K562 (cell line): ENCODE measurements around the gene COG4. TPM values are rescaled to one million over a fixed set of nuclear protein-coding genes. Genes with fewer than 3 reads are reported as not detected.

ENCODE experiments used
- ARID1B ChIP-seq: fragments of 450-650 bp; IDR thresholded peaks from 2 replicates; pipeline ENCODE4 v1.6.1; 2016; ENCODE audit warnings: antibody characterized with exemption, mild to moderate bottlenecking, inconsistent platforms
- ASH1L ChIP-seq: fragments of 450-650 bp; IDR thresholded peaks from 2 replicates; pipeline ENCODE4 v1.6.1; 2018; ENCODE audit warnings: borderline replicate concordance, mild to moderate bottlenecking, low read depth; ENCODE audit not compliant: partially characterized antibody
- CBX2 ChIP-seq: fragments of 200-600 bp; sonication (generic); IDR thresholded peaks from one replicate; pipeline ENCODE4 v1.6.1; 2012; ENCODE audit warnings: mild to moderate bottlenecking, low read length, inconsistent platforms; ENCODE audit not compliant: insufficient read depth, poor library complexity, severe bottlenecking
- FOS ChIP-seq: IDR thresholded peaks from 3 replicates; pipeline ENCODE4 v1.6.1; 2011; ENCODE audit not compliant: insufficient read length; ENCODE audit errors: extremely low read depth
- GABPB2 ChIP-seq: fragments of 250-450 bp; sonication (Bioruptor Pico); conservative IDR thresholded peaks from 2 replicates; pipeline ENCODE4 v1.5.1; 2021; ENCODE audit warnings: mild to moderate bottlenecking
- HNRNPH1 ChIP-seq: fragments of 200-400 bp; formaldehyde crosslinking; optimal IDR thresholded peaks from 2 replicates; pipeline ENCODE3; 2017; ENCODE audit warnings: low read depth, mild to moderate bottlenecking, low read length, moderate library complexity
- KDM5B ChIP-seq: fragments of 200-600 bp; sonication (generic); IDR thresholded peaks from 2 replicates; pipeline ENCODE4 v1.6.1; 2012; ENCODE audit warnings: low read depth, mild to moderate bottlenecking, moderate library complexity, low read length, control low read depth, inconsistent platforms; ENCODE audit not compliant: insufficient replicate concordance
- L3MBTL2 ChIP-seq: fragments of 450-650 bp; IDR thresholded peaks from 2 replicates; pipeline ENCODE4 v1.6.1; 2016; ENCODE audit warnings: mild to moderate bottlenecking, moderate library complexity
- MBD2 ChIP-seq: sonication (generic); IDR thresholded peaks from 2 replicates; pipeline ENCODE4 v1.6.1; 2016; ENCODE audit warnings: low read depth, borderline replicate concordance
- RBFOX2 ChIP-seq: fragments of 200-400 bp; formaldehyde crosslinking; IDR thresholded peaks from 2 replicates; pipeline ENCODE4 v1.6.1; 2017; ENCODE audit warnings: low read depth, mild to moderate bottlenecking, low read length, moderate library complexity
- SETDB1 ChIP-seq: IDR thresholded peaks from one replicate; pipeline ENCODE4 v1.6.1; 2012; ENCODE audit warnings: low read length, control low read depth, inconsistent platforms
- SMARCA5 ChIP-seq: fragments of 450-650 bp; IDR thresholded peaks from 2 replicates; pipeline ENCODE4 v1.6.1; 2016
- STAT5A ChIP-seq: IDR thresholded peaks from 2 replicates; pipeline ENCODE4 v1.6.1; 2012; ENCODE audit warnings: low read length, inconsistent platforms, borderline replicate concordance
- ZNF253 ChIP-seq: fragments of 250-450 bp; sonication (Bioruptor Pico); conservative IDR thresholded peaks from 2 replicates; pipeline ENCODE4 v1.6.1; 2021; ENCODE audit warnings: mild to moderate bottlenecking
- ZNF347 ChIP-seq: fragments of 450-650 bp; formaldehyde crosslinking; IDR thresholded peaks from 2 replicates; pipeline ENCODE4 v1.4.0; 2020; ENCODE audit warnings: low read depth, mild to moderate bottlenecking, moderate library complexity
- ZNF696 ChIP-seq: fragments of 250-450 bp; sonication (Bioruptor Pico); conservative IDR thresholded peaks from 2 replicates; pipeline ENCODE4 v1.4.0; 2020; ENCODE audit warnings: mild to moderate bottlenecking, moderate library complexity
- ZNF75A ChIP-seq: fragments of 450-650 bp; formaldehyde crosslinking; IDR thresholded peaks from 2 replicates; pipeline ENCODE4 v1.4.0; 2020; ENCODE audit warnings: mild to moderate bottlenecking
- ZSCAN29 ChIP-seq: fragments of 450-650 bp; IDR thresholded peaks from 2 replicates; pipeline ENCODE4 v1.6.1; 2017
- polyA plus RNA-seq, 8 experiments: library from polyadenylated mRNA; depleted of rRNA in 4 of 8; stranded (reverse) in 5 of 8; unstranded in 3 of 8; fragments of >200 nt; fragmentation: Nextera tagmentation in 2 of 8; fragmentation: Illumina TruSeq in 1 of 8; extraction: Ambion mirVana in 2 of 8; extraction: Trizol in 1 of 8; gene quantifications; 2 replicates each; pipeline versions ENCODE4 v1.2.1 to v1.2.3, GENCODE V29; 2011 to 2014; ENCODE audit warnings: inconsistent platforms in 1 of 8, missing spikeins in 1 of 8
- total RNA-seq, 7 experiments: library from RNA; depleted of rRNA in 6 of 7; stranded (reverse); fragments of >200 nt in 6 of 7; fragmentation: Illumina TruSeq in 2 of 7; extraction: Trizol in 2 of 7; gene quantifications; 2 replicates each; pipeline versions ENCODE4 v1.2.1 to v1.2.3, GENCODE V29; 2011 to 2021; ENCODE audit warnings: low replicate concordance in 1 of 7
- TF ChIP-seq, protein P1 (sequence below): IDR thresholded peaks from 2 replicates; pipeline ENCODE4 v1.6.1; 2011; ENCODE audit not compliant: insufficient read length; ENCODE audit errors: extremely low read depth
- TF ChIP-seq, protein P2 (sequence below), 2 experiments: fragments of 450-650 bp; IDR thresholded peaks; 2 replicates each; pipeline ENCODE4 v1.6.1; 2016
- TF ChIP-seq, protein P3 (sequence below), 2 experiments: IDR thresholded peaks; 2 replicates each; pipeline ENCODE4 v1.6.1; 2012; ENCODE audit warnings: improper control_type of control experiment in 2 of 2, low read depth in 2 of 2, low read length in 2 of 2, borderline replicate concordance in 1 of 2
- TF ChIP-seq, protein P4 (sequence below): fragments of 450-650 bp; formaldehyde crosslinking; IDR thresholded peaks from 2 replicates; pipeline ENCODE4 v1.4.0; 2022; ENCODE audit warnings: mild to moderate bottlenecking, moderate library complexity

The COG4 gene
- total and polyA plus RNA-seq, 9 of the 15 experiments (the other 6 are each of a cell fraction or from before 2014, with no cell fraction given), result 13.7 to 73.9 (median 44.2) TPM

DNA sequence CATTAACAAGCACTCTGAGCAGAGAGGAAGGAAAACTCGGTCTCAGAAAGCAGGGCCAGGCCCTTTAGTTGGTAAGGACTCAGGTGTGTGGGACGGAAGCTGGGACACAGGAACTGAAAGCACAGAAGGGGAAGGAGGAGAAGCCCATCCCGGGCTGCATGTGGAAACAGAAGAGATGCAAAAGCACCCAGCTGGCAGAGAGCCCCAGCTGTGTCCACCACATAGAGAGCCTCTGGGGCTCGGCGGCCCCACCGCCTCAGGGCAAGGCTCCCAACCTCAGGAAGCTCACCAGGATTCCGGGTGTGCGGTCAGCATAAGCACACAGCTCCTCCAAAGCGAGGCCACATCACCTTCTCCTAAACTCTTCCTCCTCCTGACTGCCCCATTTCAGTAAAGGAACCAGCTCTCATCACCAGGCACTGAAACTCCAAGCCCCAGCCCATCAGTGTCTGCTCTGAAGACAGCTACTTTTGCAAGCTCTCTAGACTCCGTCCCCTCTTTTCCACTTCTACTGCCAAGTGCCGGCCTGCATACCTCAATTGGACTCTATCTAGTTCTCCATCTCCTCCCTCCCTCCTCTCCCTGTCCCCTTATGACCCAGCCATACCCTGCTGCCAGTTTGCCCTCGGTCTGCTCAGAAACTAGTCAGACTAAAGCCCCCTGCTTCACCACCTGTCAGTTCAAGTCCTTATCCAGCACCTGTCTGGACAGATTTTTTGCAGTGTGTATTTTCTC lies 90.5 kb downstream of the COG4 start (continued):
- TF ChIP-seq, protein P1, sequence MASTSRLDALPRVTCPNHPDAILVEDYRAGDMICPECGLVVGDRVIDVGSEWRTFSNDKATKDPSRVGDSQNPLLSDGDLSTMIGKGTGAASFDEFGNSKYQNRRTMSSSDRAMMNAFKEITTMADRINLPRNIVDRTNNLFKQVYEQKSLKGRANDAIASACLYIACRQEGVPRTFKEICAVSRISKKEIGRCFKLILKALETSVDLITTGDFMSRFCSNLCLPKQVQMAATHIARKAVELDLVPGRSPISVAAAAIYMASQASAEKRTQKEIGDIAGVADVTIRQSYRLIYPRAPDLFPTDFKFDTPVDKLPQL, result no peak
- TF ChIP-seq SETDB1 (no peak), STAT5A (no peak), SMARCA5 (no peak), ZNF253 (CRISPR knock-in tag) (no peak), FOS (no peak), ZSCAN29 (no peak), ASH1L (no peak), MBD2 (no peak), CBX2 (no peak), KDM5B (no peak), ZNF347 (CRISPR knock-in tag) (no peak), ZNF696 (CRISPR knock-in tag) (no peak), HNRNPH1 (no peak), L3MBTL2 (no peak), RBFOX2 (peak; percentile 63), GABPB2 (CRISPR knock-in tag) (no peak), ZNF75A (no peak), ARID1B (peak; percentile 18; the same call in 1 of the 2 replicates)
- TF ChIP-seq, protein P2, sequence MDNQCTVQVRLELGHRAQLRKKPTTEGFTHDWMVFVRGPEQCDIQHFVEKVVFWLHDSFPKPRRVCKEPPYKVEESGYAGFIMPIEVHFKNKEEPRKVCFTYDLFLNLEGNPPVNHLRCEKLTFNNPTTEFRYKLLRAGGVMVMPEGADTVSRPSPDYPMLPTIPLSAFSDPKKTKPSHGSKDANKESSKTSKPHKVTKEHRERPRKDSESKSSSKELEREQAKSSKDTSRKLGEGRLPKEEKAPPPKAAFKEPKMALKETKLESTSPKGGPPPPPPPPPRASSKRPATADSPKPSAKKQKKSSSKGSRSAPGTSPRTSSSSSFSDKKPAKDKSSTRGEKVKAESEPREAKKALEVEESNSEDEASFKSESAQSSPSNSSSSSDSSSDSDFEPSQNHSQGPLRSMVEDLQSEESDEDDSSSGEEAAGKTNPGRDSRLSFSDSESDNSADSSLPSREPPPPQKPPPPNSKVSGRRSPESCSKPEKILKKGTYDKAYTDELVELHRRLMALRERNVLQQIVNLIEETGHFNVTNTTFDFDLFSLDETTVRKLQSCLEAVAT (IDR thresholded peaks at IDR 0.05), result peak in 1 of 2 experiments; percentile 7; a peak in 1 of 4 replicates
- TF ChIP-seq, protein P3, sequence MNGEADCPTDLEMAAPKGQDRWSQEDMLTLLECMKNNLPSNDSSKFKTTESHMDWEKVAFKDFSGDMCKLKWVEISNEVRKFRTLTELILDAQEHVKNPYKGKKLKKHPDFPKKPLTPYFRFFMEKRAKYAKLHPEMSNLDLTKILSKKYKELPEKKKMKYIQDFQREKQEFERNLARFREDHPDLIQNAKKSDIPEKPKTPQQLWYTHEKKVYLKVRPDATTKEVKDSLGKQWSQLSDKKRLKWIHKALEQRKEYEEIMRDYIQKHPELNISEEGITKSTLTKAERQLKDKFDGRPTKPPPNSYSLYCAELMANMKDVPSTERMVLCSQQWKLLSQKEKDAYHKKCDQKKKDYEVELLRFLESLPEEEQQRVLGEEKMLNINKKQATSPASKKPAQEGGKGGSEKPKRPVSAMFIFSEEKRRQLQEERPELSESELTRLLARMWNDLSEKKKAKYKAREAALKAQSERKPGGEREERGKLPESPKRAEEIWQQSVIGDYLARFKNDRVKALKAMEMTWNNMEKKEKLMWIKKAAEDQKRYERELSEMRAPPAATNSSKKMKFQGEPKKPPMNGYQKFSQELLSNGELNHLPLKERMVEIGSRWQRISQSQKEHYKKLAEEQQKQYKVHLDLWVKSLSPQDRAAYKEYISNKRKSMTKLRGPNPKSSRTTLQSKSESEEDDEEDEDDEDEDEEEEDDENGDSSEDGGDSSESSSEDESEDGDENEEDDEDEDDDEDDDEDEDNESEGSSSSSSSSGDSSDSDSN (IDR thresholded peaks at IDR 0.05; ENCODE audit: borderline replicate concordance in 1 of 2, low read depth in 2 of 2, low read length in 2 of 2), result no peak
- TF ChIP-seq, protein P4, sequence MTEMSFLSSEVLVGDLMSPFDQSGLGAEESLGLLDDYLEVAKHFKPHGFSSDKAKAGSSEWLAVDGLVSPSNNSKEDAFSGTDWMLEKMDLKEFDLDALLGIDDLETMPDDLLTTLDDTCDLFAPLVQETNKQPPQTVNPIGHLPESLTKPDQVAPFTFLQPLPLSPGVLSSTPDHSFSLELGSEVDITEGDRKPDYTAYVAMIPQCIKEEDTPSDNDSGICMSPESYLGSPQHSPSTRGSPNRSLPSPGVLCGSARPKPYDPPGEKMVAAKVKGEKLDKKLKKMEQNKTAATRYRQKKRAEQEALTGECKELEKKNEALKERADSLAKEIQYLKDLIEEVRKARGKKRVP (CRISPR knock-in tag), result peak; percentile 53; the same call in 1 of the 2 replicates
